GM23338 (cell line): ENCODE data around the gene PASK. TPM values are rescaled to one million over a fixed set of nuclear protein-coding genes. Genes with fewer than 3 reads are reported as not detected.
"Not testable (repeated sequence)": the region's sequence is repeated elsewhere in the genome, so short reads cannot be mapped to it uniquely, and the experiment has no call there.

Experiments used
- ATAC-seq: fragments of 200-7000 bp; cut with Tn5 transposase; 3 replicates; pipeline ENCODE4 v1.9.1; 2020
- DNase-seq: peaks from one replicate; pipeline ENCODE4 v3.0.0-alpha.2; 2015; ENCODE audit warnings: low spot score
- H2AFZ ChIP-seq: fragments of 200-600 bp; sonication (generic); 2 replicates; pipeline ENCODE4 v1.8.0; 2016; ENCODE audit warnings: antibody characterized with exemption, mild to moderate bottlenecking, moderate library complexity
- H3F3A ChIP-seq: fragments of 200-600 bp; sonication (generic); replicated peaks from 2 replicates; pipeline ENCODE4 v1.8.0; 2017; ENCODE audit warnings: antibody characterized with exemption, mixed run types, low read depth
- H3K27ac ChIP-seq: fragments of 200-600 bp; sonication (generic); 2 replicates; pipeline ENCODE4 v1.6.1; 2016; ENCODE audit warnings: low read depth
- H3K27me3 ChIP-seq: fragments of 200-600 bp; sonication (generic); 2 replicates; pipeline ENCODE4 v1.8.0; 2016; ENCODE audit warnings: mild to moderate bottlenecking, mixed run types, moderate library complexity; ENCODE audit not compliant: insufficient read depth
- H3K36me3 ChIP-seq: fragments of 200-600 bp; sonication (generic); 2 replicates; pipeline ENCODE4 v1.8.0; 2016; ENCODE audit warnings: mild to moderate bottlenecking; ENCODE audit not compliant: insufficient read depth
- H3K4me1 ChIP-seq: fragments of 200-600 bp; sonication (generic); 2 replicates; pipeline ENCODE4 v1.8.0; 2016; ENCODE audit warnings: mild to moderate bottlenecking, moderate library complexity; ENCODE audit not compliant: insufficient read depth
- H3K4me2 ChIP-seq: fragments of 200-600 bp; sonication (generic); 2 replicates; pipeline ENCODE4 v1.7.1; 2017; ENCODE audit warnings: mixed run types
- H3K4me3 ChIP-seq: fragments of 200-600 bp; sonication (generic); 2 replicates; pipeline ENCODE4 v1.6.1; 2016; ENCODE audit warnings: mixed run types
- H3K79me2 ChIP-seq: fragments of 200-600 bp; sonication (generic); replicated peaks from 2 replicates; pipeline ENCODE4 v1.8.0; 2017; ENCODE audit warnings: mild to moderate bottlenecking; ENCODE audit not compliant: insufficient read depth
- H3K9me2 ChIP-seq: fragments of 200-600 bp; sonication (generic); 2 replicates; pipeline ENCODE4 v1.8.0; 2017; ENCODE audit not compliant: insufficient read depth
- H4K20me1 ChIP-seq: fragments of 200-600 bp; sonication (generic); replicated peaks from 2 replicates; pipeline ENCODE4 v1.8.0; 2017; ENCODE audit warnings: mild to moderate bottlenecking; ENCODE audit not compliant: insufficient read depth
- H3K27ac Mint-ChIP-seq: 2 replicates; pipeline ENCODE4 v1.8.0; 2020; ENCODE audit warnings: inconsistent platforms, mild to moderate bottlenecking, moderate library complexity, mixed read lengths
- H3K27me3 Mint-ChIP-seq: 3 replicates; pipeline ENCODE4 v1.8.0; 2022; ENCODE audit warnings: low read depth, mild to moderate bottlenecking, moderate library complexity, mixed read lengths, inconsistent platforms; ENCODE audit not compliant: insufficient read depth, poor library complexity
- H3K36me3 Mint-ChIP-seq: 3 replicates; pipeline ENCODE4 v1.8.0; 2021; ENCODE audit warnings: low read depth, mild to moderate bottlenecking, inconsistent platforms, moderate library complexity, mixed read lengths
- H3K4me1 Mint-ChIP-seq: 3 replicates; pipeline ENCODE4 v1.8.0; 2020; ENCODE audit warnings: mild to moderate bottlenecking, inconsistent platforms, mixed read lengths
- H3K4me3 Mint-ChIP-seq: 3 replicates; pipeline ENCODE4 v1.8.0; 2021; ENCODE audit warnings: moderate library complexity, mild to moderate bottlenecking, inconsistent platforms, mixed read lengths
- H3K9me3 Mint-ChIP-seq: 3 replicates; pipeline ENCODE4 v1.8.0; 2020; ENCODE audit warnings: moderate library complexity, mild to moderate bottlenecking, inconsistent platforms, mixed read lengths
- CREB1 ChIP-seq: fragments of 250-450 bp; sonication (Bioruptor Pico); IDR thresholded peaks from 2 replicates; pipeline ENCODE4 v1.5.0; 2020; ENCODE audit warnings: low read depth, mild to moderate bottlenecking, moderate library complexity
- EZH2phosphoT487 ChIP-seq: fragments of 200-600 bp; sonication (generic); IDR thresholded peaks from one replicate; pipeline ENCODE4 v1.8.1; 2018; ENCODE audit warnings: antibody characterized with exemption; ENCODE audit not compliant: unreplicated experiment
- JUNB ChIP-seq: IDR thresholded peaks from one replicate; pipeline ENCODE4 v1.6.1; 2016; ENCODE audit warnings: antibody characterized with exemption; ENCODE audit not compliant: unreplicated experiment
- ZNF114 ChIP-seq: fragments of 250-450 bp; sonication (Bioruptor Pico); IDR thresholded peaks from 2 replicates; pipeline ENCODE4 v1.5.0; 2020; ENCODE audit warnings: mild to moderate bottlenecking, moderate library complexity
- ZNF331 ChIP-seq: fragments of 250-450 bp; sonication (Bioruptor Pico); IDR thresholded peaks from 2 replicates; pipeline ENCODE4 v1.5.0; 2020; ENCODE audit warnings: low read depth, mild to moderate bottlenecking, moderate library complexity
- polyA plus RNA-seq: library from polyadenylated mRNA; unstranded; fragments of >200 nt; fragmentation: Nextera tagmentation; extraction: Ambion mirVana; gene quantifications from 2 replicates; pipeline ENCODE4 v1.2.1, GENCODE V29; 2016
- total RNA-seq: library from RNA; depleted of rRNA; stranded (reverse); fragments of >200 nt; shearing (Covaris generic); gene quantifications from 2 replicates; pipeline ENCODE4 v1.2.3, GENCODE V29; 2014
- TF ChIP-seq, protein P1 (sequence below), 2 experiments: fragments of 200-600 bp in 1 of 2; sonication (generic) in 1 of 2; conservative IDR thresholded peaks; 2 replicates each; pipeline versions ENCODE4 v1.5.1 to v1.6.1; 2016 to 2017; ENCODE audit warnings: antibody characterized with exemption in 2 of 2, low read depth in 2 of 2, mild to moderate bottlenecking in 2 of 2, moderate library complexity in 1 of 2
- TF ChIP-seq, protein P2 (sequence below): fragments of 250-450 bp; sonication (Bioruptor Pico); IDR thresholded peaks from 2 replicates; pipeline ENCODE4 v1.5.0; 2020; ENCODE audit warnings: mild to moderate bottlenecking, moderate library complexity

The PASK gene
- total and polyA plus RNA-seq, 2 experiments from 2014 or later, result 12.5 to 38.4 TPM

DNA sequence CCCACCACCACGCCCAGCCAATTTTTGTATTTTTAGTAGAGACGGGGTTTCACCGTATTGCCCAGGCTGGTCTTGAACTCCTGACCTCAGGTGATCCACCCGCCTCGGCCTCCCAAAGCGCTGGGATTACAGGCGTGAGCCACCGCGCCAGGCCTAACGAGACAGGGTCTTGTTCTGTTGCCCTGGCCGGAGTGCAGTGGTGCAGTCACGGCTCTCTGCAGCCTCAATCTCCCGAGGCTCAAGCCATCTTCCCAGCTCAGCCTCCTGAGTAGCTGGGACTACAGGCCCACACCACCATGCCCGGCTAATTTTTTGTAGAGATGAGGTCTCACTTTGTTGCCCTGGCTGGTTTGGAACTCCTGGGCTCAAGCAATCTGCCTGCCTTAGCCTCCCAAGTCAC is 48.0 kb upstream of the PASK start:
- not testable (repeated sequence) for H3K27ac ChIP-seq, H3K4me3 Mint-ChIP-seq, H3K4me1 ChIP-seq, H4K20me1 ChIP-seq, H3K4me1 Mint-ChIP-seq, DNase-seq, H2AFZ ChIP-seq, H3K27me3 Mint-ChIP-seq, H3K36me3 ChIP-seq, H3K27me3 ChIP-seq, ATAC-seq, H3K36me3 Mint-ChIP-seq, H3K79me2 ChIP-seq, H3K4me2 ChIP-seq, H3K4me3 ChIP-seq, H3F3A ChIP-seq, H3K9me3 Mint-ChIP-seq, H3K9me2 ChIP-seq, H3K27ac Mint-ChIP-seq

DNA sequence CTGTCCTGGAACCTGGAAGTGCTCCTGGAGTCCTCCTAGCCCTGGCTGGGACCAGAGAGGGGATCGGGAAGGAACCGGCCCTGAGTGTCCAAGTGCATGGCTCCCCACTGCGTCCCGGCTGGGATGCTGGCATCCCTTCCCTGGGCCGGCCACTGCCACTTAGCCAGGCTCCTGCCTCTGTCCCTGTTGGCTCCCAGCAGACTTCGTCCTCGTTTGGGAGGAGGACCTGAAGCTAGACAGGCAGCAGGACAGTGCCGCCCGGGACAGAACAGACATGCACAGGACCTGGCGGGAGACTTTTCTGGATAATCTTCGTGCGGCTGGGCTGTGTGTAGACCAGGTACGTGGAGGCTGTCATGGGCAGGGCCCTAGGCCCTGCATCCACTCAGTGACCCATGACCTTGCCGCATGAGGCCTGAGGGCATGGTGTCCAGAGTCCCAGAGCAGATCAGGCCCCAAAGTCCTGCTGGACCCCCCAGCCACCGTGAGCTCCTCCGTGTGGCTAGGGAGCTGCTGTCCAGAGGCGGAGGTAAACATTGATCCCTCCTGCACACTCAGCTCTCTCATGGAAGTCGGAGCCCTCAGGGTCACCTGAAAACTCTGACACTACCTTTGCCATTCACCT is 46.3 kb upstream of the PASK start:
- H3K27me3 Mint-ChIP-seq, result peaks cover 6% of the 10 kb centered on the region
- Histone ChIP-seq H3K27me3 (no peaks in the 10 kb centered on the region), H2AFZ (no peak overlapping the region), H4K20me1 (no peaks in the 10 kb centered on the region), H3K36me3 (no peaks in the 10 kb centered on the region), H3K4me2 (no peak overlapping the region), H3F3A (no peaks in the 10 kb centered on the region), H3K27ac (no peak overlapping the region), H3K4me1 (no peaks in the 10 kb centered on the region), H3K9me2 (no peaks in the 10 kb centered on the region), H3K79me2 (no peaks in the 10 kb centered on the region), H3K4me3 (no peak overlapping the region)
- DNase-seq, result no peak
- H3K27ac Mint-ChIP-seq, result no peak overlapping the region
- H3K4me1 Mint-ChIP-seq, result no peaks in the 10 kb centered on the region
- no peak for TF ChIP-seq CREB1 (CRISPR knock-in tag)
- TF ChIP-seq JUNB, result no peak
- TF ChIP-seq, protein P1, sequence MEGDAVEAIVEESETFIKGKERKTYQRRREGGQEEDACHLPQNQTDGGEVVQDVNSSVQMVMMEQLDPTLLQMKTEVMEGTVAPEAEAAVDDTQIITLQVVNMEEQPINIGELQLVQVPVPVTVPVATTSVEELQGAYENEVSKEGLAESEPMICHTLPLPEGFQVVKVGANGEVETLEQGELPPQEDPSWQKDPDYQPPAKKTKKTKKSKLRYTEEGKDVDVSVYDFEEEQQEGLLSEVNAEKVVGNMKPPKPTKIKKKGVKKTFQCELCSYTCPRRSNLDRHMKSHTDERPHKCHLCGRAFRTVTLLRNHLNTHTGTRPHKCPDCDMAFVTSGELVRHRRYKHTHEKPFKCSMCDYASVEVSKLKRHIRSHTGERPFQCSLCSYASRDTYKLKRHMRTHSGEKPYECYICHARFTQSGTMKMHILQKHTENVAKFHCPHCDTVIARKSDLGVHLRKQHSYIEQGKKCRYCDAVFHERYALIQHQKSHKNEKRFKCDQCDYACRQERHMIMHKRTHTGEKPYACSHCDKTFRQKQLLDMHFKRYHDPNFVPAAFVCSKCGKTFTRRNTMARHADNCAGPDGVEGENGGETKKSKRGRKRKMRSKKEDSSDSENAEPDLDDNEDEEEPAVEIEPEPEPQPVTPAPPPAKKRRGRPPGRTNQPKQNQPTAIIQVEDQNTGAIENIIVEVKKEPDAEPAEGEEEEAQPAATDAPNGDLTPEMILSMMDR (conservative IDR thresholded peaks at IDR 0.05; ENCODE audit: low read depth in 2 of 2), result no peak
- no peak for TF ChIP-seq ZNF114
- TF ChIP-seq EZH2phosphoT487, result no peak
- TF ChIP-seq, protein P2, sequence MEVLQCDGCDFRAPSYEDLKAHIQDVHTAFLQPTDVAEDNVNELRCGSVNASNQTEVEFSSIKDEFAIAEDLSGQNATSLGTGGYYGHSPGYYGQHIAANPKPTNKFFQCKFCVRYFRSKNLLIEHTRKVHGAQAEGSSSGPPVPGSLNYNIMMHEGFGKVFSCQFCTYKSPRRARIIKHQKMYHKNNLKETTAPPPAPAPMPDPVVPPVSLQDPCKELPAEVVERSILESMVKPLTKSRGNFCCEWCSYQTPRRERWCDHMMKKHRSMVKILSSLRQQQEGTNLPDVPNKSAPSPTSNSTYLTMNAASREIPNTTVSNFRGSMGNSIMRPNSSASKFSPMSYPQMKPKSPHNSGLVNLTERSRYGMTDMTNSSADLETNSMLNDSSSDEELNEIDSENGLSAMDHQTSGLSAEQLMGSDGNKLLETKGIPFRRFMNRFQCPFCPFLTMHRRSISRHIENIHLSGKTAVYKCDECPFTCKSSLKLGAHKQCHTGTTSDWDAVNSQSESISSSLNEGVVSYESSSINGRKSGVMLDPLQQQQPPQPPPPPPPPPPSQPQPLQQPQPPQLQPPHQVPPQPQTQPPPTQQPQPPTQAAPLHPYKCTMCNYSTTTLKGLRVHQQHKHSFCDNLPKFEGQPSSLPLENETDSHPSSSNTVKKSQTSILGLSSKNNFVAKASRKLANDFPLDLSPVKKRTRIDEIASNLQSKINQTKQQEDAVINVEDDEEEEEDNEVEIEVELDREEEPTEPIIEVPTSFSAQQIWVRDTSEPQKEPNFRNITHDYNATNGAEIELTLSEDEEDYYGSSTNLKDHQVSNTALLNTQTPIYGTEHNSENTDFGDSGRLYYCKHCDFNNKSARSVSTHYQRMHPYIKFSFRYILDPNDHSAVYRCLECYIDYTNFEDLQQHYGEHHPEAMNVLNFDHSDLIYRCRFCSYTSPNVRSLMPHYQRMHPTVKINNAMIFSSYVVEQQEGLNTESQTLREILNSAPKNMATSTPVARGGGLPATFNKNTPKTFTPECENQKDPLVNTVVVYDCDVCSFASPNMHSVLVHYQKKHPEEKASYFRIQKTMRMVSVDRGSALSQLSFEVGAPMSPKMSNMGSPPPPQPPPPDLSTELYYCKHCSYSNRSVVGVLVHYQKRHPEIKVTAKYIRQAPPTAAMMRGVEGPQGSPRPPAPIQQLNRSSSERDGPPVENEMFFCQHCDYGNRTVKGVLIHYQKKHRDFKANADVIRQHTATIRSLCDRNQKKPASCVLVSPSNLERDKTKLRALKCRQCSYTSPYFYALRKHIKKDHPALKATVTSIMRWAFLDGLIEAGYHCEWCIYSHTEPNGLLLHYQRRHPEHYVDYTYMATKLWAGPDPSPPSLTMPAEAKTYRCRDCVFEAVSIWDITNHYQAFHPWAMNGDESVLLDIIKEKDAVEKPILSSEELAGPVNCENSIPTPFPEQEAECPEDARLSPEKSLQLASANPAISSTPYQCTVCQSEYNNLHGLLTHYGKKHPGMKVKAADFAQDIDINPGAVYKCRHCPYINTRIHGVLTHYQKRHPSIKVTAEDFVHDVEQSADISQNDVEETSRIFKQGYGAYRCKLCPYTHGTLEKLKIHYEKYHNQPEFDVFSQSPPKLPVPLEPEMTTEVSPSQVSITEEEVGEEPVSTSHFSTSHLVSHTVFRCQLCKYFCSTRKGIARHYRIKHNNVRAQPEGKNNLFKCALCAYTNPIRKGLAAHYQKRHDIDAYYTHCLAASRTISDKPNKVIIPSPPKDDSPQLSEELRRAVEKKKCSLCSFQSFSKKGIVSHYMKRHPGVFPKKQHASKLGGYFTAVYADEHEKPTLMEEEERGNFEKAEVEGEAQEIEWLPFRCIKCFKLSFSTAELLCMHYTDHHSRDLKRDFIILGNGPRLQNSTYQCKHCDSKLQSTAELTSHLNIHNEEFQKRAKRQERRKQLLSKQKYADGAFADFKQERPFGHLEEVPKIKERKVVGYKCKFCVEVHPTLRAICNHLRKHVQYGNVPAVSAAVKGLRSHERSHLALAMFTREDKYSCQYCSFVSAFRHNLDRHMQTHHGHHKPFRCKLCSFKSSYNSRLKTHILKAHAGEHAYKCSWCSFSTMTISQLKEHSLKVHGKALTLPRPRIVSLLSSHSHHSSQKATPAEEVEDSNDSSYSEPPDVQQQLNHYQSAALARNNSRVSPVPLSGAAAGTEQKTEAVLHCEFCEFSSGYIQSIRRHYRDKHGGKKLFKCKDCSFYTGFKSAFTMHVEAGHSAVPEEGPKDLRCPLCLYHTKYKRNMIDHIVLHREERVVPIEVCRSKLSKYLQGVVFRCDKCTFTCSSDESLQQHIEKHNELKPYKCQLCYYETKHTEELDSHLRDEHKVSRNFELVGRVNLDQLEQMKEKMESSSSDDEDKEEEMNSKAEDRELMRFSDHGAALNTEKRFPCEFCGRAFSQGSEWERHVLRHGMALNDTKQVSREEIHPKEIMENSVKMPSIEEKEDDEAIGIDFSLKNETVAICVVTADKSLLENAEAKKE (CRISPR knock-in tag), result no peak
- no peak for TF ChIP-seq ZNF331 (CRISPR knock-in tag)
- no peak overlapping the region for H3K4me3 Mint-ChIP-seq
- H3K36me3 Mint-ChIP-seq, result no peaks in the 10 kb centered on the region
- ATAC-seq, result no peak
- no peaks in the 10 kb centered on the region; the same call in 2 of the 3 replicates for H3K9me3 Mint-ChIP-seq
